ENCODE data around the gene NIPAL1. TPM values are rescaled to one million over a fixed set of nuclear protein-coding genes. Genes with fewer than 3 reads are reported as not detected.

NIPAL1 gene
- total RNA-seq, 2 donors from 2014 or later = 0.28 to 0.48 TPM

GRCh38 chr4:48021100-48021499 is 4.5 kb downstream of the NIPAL1 start:
- intact Hi-C loops (cut with DNase I) = no loop called here
- DNase-seq (ENCODE audit: low spot score) = no peak

- intact Hi-C loops (cut with DNase I) = no loop called here
- DNase-seq (ENCODE audit: low spot score) = no peak
Observed at GRCh38 chr4:48022192-48022799, 5.7 kb downstream of the NIPAL1 start.

- intact Hi-C loops (cut with DNase I) = no loop called here
- DNase-seq (ENCODE audit: low spot score) = no peak
Observed at GRCh38 chr4:48024522-48024921, 8.0 kb downstream of the NIPAL1 start.

- DNase-seq (ENCODE audit: low spot score) = no peak
- intact Hi-C loops (cut with DNase I) = no loop called here
Observed at GRCh38 chr4:48025005-48025404, 8.4 kb downstream of the NIPAL1 start.

- intact Hi-C loops (cut with DNase I) = no loop called here
- DNase-seq (ENCODE audit: low spot score) = no peak
Observed at GRCh38 chr4:48027653-48028052, 11.1 kb downstream of the NIPAL1 start.

- intact Hi-C loops (cut with DNase I) = no loop called here
Observed at GRCh38 chr4:48028696-48029095, 12.1 kb downstream of the NIPAL1 start.

GRCh38 chr4:48030470-48030869 is 13.9 kb downstream of the NIPAL1 start:
- DNase-seq (ENCODE audit: low spot score) = no peak
- intact Hi-C loops (cut with DNase I) = no loop called here

More at GRCh38 chr4:48028696-48029095, 12.1 kb downstream of the NIPAL1 start:
- no peak for DNase-seq (ENCODE audit: low spot score)

GRCh38 chr4:48031802-48032525 is 15.4 kb downstream of the NIPAL1 start:
- intact Hi-C loops (cut with DNase I) = no loop called here
- no peak for DNase-seq (ENCODE audit: low spot score)

- intact Hi-C loops (cut with DNase I) = no loop called here
- DNase-seq (ENCODE audit: low spot score) = no peak
Observed at GRCh38 chr4:48032721-48033120, 16.1 kb downstream of the NIPAL1 start.

- intact Hi-C loops (cut with DNase I) = no loop called here
- DNase-seq (ENCODE audit: low spot score) = no peak
Observed at GRCh38 chr4:48033412-48033811, 16.8 kb downstream of the NIPAL1 start.

- DNase-seq (ENCODE audit: low spot score) = no peak
- intact Hi-C loops (cut with DNase I) = no loop called here
Observed at GRCh38 chr4:48033825-48034413, 17.3 kb downstream of the NIPAL1 start.

GRCh38 chr4:48035952-48036351 is 19.4 kb downstream of the NIPAL1 start:
- intact Hi-C loops (cut with DNase I) = no loop called here
- no peak for DNase-seq (ENCODE audit: low spot score)

- intact Hi-C loops (cut with DNase I) = no loop called here
- DNase-seq (ENCODE audit: low spot score) = no peak
Observed at GRCh38 chr4:48037117-48037462, 20.5 kb downstream of the NIPAL1 start.

- no peak for DNase-seq (ENCODE audit: low spot score)
- intact Hi-C loops (cut with DNase I) = no loop called here
Observed at GRCh38 chr4:48038666-48039065, 22.1 kb downstream of the NIPAL1 start.

- DNase-seq (ENCODE audit: low spot score) = no peak
- intact Hi-C loops (cut with DNase I) = no loop called here
Observed at GRCh38 chr4:48039561-48039960, 23.0 kb downstream of the NIPAL1 start.

GRCh38 chr4:48041535-48042137 is 25.1 kb downstream of the NIPAL1 start:
- no peak for DNase-seq (ENCODE audit: low spot score)
- intact Hi-C loops (cut with DNase I) = no loop called here

- intact Hi-C loops (cut with DNase I) = no loop called here
- no peak for DNase-seq (ENCODE audit: low spot score)
Observed at GRCh38 chr4:48042979-48043461, 26.4 kb downstream of the NIPAL1 start.

- intact Hi-C loops (cut with DNase I) = no loop called here
- no peak for DNase-seq (ENCODE audit: low spot score)
Observed at GRCh38 chr4:48043504-48043903, 26.9 kb downstream of the NIPAL1 start.

- intact Hi-C loops (cut with DNase I) = no loop called here
- DNase-seq (ENCODE audit: low spot score) = no peak
Observed at GRCh38 chr4:48044298-48044697, 27.7 kb downstream of the NIPAL1 start.

- no peak for DNase-seq (ENCODE audit: low spot score)
Observed at GRCh38 chr4:48046059-48046458, 29.5 kb downstream of the NIPAL1 start.

More at GRCh38 chr4:48046059-48046458, 29.5 kb downstream of the NIPAL1 start:
- intact Hi-C loops (cut with DNase I) = loop anchor here in 1 of 2 donors (1.0 kb wide), 1 partner anchor 27 kb away; no protein-coding TSS in a partner anchor
